ENCODE data around the gene SETD5.
"Not testable (repeated sequence)": the region's sequence is repeated elsewhere in the genome, so short reads cannot be mapped to it uniquely, and the experiment has no call there.

SETD5 gene

GRCh38 chr3:9468460-9468859 lies 71.0 kb downstream of the SETD5 start:
- no peak for DNase-seq

DNA sequence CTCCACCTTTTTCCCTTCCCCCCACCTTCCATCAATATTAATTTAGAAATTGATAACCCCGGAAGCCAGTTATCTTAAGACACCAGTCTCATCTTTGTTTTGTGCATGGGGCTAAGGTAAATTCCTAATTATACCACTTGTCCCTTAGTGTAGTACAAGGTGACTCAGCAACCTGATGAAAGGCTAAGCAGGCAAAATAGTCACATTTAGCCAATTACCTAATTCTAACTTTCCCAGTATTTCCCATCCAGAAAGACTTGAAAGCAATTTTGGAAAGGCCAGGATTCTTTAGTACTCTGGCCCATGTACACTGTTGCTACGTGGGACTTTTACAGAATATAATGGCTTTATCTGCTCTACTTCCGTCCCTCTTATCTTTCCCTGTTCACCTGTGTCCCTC lies 72.6 kb downstream of the SETD5 start:
- no peak for DNase-seq

DNA sequence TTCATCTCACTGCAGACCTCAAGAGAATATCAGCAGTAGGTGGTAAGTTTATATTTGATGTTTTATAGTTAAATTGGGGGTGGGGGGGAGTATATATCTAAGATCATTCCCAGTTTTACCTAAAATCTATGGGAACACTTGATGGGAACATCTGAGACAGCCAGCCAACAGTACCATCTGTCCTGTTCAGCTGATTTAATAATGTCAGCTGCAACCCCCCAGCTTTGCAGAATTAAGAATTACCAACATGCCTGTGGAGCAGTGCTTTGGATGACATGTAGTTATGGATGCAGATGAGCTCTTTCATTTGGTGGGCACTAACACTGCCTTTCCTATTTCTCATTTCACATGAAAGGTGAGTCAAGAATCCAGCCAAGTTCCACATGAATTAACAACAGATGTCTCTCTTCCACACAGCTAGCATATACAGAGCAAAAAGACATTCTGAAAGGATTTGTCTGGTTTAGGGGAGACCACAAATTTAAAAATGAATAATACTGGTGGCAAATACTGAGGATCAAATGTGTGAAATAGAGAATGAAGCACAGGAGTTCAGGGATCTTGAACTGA lies 76.2 kb downstream of the SETD5 start:
- DNase-seq = no peak

- no peak for DNase-seq
These were observed 77.1 kb downstream of the SETD5 start for GRCh38 chr3:9474482-9474881.

DNA sequence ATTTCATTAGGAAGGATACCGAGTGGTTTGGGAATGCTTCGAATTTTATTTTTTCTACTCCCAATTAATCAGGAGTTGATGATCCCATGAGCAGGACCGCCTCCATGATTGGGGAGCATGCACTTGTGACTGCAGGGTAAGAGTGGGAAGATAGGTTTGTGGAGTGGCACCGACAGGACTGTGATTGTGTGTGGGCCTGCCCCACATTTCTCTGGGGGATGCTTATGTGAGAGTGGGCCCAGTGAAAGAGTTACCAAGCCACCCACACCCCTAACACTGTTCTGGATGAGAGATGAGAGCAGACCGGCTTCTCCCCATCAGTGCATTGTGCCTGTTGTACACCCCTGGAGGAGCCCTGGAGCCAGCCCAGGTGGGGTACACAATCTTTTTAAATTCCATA lies 79.5 kb downstream of the SETD5 start:
- no peak for DNase-seq

DNA sequence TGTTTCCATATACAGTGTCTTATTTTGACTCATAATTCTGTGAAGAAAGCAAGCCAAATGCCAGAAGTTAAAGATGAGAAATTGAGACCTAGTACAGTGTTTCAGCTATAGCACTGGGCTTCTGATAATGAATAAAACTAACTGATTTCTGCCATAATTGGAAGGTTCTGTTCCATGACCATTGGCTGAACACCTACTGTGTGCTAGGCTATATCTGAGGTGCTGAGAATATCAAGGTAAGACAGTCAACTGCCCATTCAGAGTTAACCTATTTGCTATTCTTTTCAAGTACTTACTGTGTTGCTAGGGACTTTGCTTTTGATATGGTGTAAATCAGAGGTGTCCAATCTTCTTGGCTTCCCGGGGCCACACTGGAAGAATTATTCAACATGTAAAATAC lies 82.8 kb downstream of the SETD5 start:
- no peak for DNase-seq

- DNase-seq = no peak
These were observed 87.8 kb downstream of the SETD5 start for GRCh38 chr3:9485248-9485647.

DNA sequence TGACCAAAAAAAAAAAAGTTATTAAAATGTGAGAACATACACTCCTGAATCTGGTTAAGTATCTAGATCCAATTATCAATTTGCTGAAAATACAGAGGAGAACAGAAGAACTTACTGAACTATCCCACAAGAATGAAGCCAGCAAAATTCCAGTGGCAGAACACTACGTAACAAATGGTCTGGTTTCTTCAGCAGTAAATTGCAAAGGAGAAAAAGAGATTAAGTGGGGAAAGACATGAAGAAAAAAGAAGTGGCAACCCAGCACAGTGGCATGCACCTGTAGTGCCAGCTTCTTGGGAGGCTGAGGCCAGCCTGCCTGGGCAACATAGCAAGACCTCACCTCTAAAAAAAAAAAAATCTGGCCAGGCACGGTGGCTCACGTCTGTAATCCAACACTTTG lies 94.1 kb downstream of the SETD5 start:
- no peak for DNase-seq

GRCh38 chr3:9494036-9494435 lies 96.6 kb downstream of the SETD5 start:
- not testable (repeated sequence) for DNase-seq

DNA sequence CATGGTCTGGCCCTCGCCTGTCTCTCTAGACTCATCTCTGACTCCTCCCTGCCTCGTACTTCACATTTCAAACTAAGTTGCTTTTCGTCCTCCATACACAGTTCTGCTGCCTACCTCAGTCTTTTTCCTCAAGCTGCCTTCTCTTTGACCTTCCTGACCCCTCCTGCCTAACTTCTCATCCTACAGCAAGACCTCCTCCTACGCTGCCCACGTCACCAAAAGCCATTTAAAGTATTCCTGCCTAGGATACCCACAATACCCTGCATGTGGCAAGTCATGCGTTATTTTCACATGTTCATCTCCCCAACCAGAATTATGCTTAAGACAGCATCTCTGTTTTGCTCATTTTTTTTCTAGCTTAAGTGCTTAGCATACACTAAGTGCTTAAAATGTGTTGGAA lies 99.5 kb downstream of the SETD5 start:
- no peak for DNase-seq

DNA sequence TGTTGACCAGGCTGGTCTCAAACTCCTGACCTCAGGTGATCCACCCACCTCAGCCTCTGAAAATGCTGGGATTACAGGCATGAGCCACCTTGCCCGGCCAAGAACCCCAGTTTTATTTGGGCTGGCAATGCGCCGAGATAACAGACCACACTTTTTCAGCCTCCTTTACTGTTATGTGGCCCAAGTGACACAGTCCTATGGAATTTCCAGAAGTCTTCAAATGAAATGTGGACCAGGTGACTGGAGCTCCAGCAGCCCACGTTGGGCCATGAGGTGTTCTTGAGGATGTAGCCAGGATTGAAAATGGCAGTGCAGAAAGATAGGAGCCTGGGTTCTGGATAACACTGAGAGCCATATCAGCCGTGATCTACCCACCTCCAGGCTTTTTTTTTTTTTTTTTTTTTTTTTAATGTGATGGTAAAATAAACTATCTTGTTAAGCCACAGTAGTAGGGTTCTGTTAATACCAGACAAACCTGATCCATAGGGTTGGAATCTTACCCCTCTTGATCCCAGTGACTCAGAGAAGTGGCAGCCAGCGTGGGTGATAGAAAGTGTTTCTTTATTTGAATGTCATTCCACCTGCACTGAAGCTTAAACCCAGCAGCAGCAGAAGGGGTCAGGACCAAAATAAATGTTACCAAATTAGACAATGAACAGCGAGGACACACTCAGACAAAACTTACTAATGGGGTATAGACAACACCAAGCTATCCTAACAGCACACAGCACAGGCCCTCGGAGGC lies 100.6 kb downstream of the SETD5 start:
- DNase-seq = no peak

GRCh38 chr3:9498781-9499180 lies 101.4 kb downstream of the SETD5 start:
- no peak for DNase-seq

- no peak for DNase-seq
These were observed 102.2 kb downstream of the SETD5 start for GRCh38 chr3:9499455-9500107.

DNA sequence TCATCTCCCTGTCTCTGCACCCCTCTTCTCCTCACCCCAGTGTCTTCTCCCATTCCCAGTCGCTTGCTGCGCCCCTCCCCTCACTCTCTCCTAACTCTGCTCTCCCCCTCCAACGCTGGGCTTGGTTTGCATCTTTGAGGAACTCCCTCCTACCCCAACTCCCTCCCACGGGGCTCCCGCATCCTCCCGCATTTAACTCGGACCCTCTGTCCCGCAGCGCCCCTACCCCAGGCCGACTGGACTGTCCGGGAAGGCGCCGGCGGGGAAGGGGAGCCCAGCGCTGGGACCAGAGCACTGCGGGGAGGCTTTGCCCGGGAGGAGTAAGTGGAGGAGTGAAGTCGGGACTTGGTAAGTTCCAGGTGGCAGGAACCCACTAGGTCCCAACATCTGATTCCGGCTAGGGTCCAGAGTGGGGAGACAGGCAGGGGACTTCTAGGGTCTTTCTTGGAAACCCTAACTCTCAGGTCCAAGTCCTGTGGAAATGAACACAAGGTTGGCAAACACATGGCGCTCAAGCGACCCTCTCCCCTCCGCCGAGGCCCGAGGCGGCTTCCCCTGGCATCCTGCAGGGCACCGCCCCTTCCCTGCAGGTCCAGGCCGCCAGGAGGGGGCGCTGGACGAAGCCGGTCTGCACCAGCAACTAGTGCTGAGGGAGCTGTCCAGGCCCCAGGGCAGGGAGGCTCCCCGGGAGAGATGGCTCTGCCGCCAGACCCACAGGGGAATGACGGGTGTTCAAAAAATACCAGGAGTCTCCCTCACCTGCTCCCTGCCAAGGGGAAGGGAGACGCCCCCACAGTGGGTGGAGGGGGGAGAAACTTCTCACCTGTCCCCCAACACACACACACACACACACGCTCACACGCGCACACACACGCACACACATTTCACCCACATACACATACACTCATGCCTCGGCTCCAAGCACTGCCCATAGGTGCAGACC lies 103.0 kb downstream of the SETD5 start:
- no peak for DNase-seq

GRCh38 chr3:9501226-9501625 lies 103.8 kb downstream of the SETD5 start:
- no peak for DNase-seq

DNA sequence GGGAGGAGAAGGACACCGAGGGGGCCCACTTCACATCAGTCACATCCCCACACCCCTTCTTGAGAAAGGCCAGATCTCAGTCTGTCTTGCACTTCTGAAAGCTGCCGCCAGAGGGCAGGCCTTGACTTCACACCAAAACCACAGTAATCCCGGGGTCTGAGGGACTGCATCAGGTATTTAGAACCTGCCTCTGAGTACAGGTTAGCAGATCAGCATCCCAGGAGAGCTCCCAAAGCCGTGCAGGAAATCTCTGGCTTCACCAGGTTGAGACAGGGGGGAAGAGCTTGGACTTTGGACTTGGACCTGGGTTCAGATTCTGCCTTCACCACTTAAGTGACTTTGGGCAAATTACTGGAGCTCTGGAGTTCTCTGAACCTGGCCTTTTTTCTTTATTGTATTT lies 105.9 kb downstream of the SETD5 start:
- peak; percentile 6 to 39 for DNase-seq

- no peak for DNase-seq
These were observed 110.5 kb downstream of the SETD5 start for GRCh38 chr3:9507586-9508578.

DNA sequence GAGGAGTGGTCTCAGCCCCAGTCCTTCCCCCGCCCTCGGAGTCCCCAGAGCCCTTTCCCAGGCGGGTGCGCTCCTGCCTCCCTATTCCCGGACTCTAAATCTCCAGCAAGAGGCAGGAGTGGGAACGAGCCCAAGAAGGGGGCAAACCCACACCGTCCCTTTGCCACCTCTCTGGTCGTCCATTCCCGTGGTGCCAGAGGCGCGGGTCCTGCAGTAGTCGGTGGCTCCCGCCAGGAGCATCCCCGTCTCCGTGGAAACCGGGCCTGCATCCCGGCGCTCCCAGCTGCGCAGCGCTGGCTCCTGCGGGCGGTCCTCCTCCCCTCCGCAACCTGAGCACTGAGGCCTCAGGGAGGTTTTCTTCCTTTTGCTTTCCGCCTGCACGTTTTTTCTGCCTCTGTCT lies 111.4 kb downstream of the SETD5 start:
- DNase-seq = no peak

DNA sequence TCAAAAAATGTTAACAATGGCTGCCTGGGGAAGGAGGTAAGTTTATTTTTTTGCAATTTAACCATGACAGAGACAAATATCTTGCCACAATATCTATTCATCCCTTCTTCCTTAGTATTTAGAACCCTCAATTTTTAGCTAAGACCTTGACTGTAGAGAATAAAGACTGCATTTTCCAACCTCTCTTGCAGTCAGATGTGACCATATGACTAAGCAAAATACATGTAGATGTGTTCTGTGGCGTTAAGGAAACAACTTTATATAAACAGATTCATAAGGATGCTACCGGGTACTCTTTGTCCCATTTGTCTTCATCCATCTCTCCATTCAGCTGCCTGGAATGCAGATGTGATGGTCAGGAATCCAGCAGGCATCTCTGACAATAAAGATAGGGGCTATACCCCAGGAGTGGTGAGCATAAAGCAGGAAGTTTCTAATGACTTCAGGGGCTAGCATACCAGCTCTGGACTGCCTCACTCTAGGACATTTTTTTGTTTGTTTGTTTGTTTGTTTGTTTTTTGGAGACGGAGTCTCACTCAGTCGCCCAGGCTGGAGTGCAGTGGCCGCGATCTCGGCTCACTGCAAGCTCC lies 115.1 kb downstream of the SETD5 start:
- no peak for DNase-seq

DNA sequence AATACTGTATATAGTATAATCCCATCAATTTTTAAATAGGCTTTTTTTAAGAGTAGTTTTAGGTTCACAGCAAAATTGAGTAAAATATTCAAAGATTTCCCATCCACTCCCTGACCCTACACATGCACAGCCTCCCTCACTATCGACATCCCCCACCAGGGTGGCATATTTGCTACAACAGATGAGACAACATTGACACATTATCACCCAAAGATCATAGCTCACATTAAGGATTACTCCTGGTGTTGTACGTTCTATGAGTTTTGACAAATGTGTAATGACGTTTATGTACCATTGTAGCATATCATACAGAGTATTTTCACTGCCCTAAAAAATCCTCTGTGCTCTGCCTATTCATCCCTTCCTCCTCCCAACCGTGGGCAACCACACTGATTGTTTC lies 116.9 kb downstream of the SETD5 start:
- no peak for DNase-seq

GRCh38 chr3:9514956-9515355 lies 117.5 kb downstream of the SETD5 start:
- DNase-seq = no peak

DNA sequence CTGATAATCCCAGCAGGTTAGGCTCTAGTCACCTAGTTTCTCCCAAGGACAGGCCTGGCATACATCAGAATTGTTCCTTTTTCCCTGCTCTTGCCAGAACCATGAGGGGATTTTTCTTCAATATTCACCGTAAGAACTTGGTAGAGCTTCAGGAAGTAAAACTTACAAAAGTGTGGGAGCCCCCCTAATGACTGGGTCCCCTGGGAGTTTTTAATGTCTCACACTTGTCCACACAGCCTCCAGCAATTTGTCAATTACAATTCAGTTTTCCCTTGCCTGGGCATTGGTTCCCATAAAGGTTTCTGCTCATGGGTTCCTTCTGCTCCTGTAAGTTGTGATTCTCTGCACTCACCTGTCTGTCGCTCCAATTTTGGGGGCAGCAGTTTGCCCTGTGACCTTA lies 127.7 kb downstream of the SETD5 start:
- DNase-seq = no peak
